ENCODE results near the gene PCDHGA1.

The PCDHGA1 gene

GRCh38 chr5:141529002-141529401, 198.7 kb downstream of the PCDHGA1 start:
- no peak for TF ChIP-seq CTCF (IDR thresholded peaks at IDR 0.05)

GRCh38 chr5:141529873-141530272, 199.6 kb downstream of the PCDHGA1 start:
- no peak for TF ChIP-seq CTCF (IDR thresholded peaks at IDR 0.05)

- TF ChIP-seq CTCF (IDR thresholded peaks at IDR 0.05) = no peak
Measured at GRCh38 chr5:141532726-141533125, 202.4 kb downstream of the PCDHGA1 start.

GRCh38 chr5:141533897-141534296, 203.6 kb downstream of the PCDHGA1 start:
- no peak for TF ChIP-seq CTCF (IDR thresholded peaks at IDR 0.05)

- no peak for TF ChIP-seq CTCF (IDR thresholded peaks at IDR 0.05)
Measured at GRCh38 chr5:141534492-141535213, 204.3 kb downstream of the PCDHGA1 start.

GRCh38 chr5:141543053-141543452, 212.7 kb downstream of the PCDHGA1 start:
- TF ChIP-seq CTCF (IDR thresholded peaks at IDR 0.05) = no peak

- TF ChIP-seq CTCF (IDR thresholded peaks at IDR 0.05) = no peak
Measured at GRCh38 chr5:141547488-141547887, 217.2 kb downstream of the PCDHGA1 start.

- no peak for TF ChIP-seq CTCF (IDR thresholded peaks at IDR 0.05)
Measured at GRCh38 chr5:141547921-141548320, 217.6 kb downstream of the PCDHGA1 start.

Data from LNCAP (cell line).